Activated CD4-positive, CD25-positive, alpha-beta regulatory T cell treated with anti-CD3 and anti-CD28 coated beads, Interleukin-2, amount 50 U/mL, for 72 hours (primary cell): ENCODE measurements around the gene CTDSPL.
"Not testable (repeated sequence)": the region's sequence is repeated elsewhere in the genome, so short reads cannot be mapped to it uniquely, and the experiment has no call there.

Experiments used
- DNase-seq: peaks from one replicate; pipeline ENCODE4 v3.0.0; 2021

CTDSPL gene

GRCh38 chr3:37972056-37972455, 110.4 kb downstream of the CTDSPL start:
- DNase-seq, result not testable (repeated sequence)

GRCh38 chr3:37973246-37974054, 111.8 kb downstream of the CTDSPL start:
- no peak for DNase-seq

GRCh38 chr3:37974121-37975083, 112.7 kb downstream of the CTDSPL start:
- DNase-seq, result peak; percentile 71

- DNase-seq, result no peak
These were observed 118.1 kb downstream of the CTDSPL start for GRCh38 chr3:37979541-37980461.

- no peak for DNase-seq
These were observed 119.0 kb downstream of the CTDSPL start for GRCh38 chr3:37980462-37981347.

- DNase-seq, result no peak
These were observed 119.6 kb downstream of the CTDSPL start for GRCh38 chr3:37981348-37981664.

GRCh38 chr3:37982331-37982730, 120.7 kb downstream of the CTDSPL start:
- DNase-seq, result no peak

GRCh38 chr3:37984051-37984450, 122.4 kb downstream of the CTDSPL start:
- no peak for DNase-seq

- no peak for DNase-seq
These were observed 122.9 kb downstream of the CTDSPL start for GRCh38 chr3:37984596-37984995.

GRCh38 chr3:37985637-37986320, 124.1 kb downstream of the CTDSPL start:
- no peak for DNase-seq

GRCh38 chr3:37986479-37987314, 125.0 kb downstream of the CTDSPL start:
- DNase-seq, result no peak

- no peak for DNase-seq
These were observed 125.6 kb downstream of the CTDSPL start for GRCh38 chr3:37987315-37987697.

- no peak for DNase-seq
These were observed 126.1 kb downstream of the CTDSPL start for GRCh38 chr3:37987751-37988179.

- not testable (repeated sequence) for DNase-seq
These were observed 126.7 kb downstream of the CTDSPL start for GRCh38 chr3:37988376-37988775.

GRCh38 chr3:37988931-37989525, 127.3 kb downstream of the CTDSPL start:
- DNase-seq, result no peak

GRCh38 chr3:37989821-37990480, 128.3 kb downstream of the CTDSPL start:
- no peak for DNase-seq

GRCh38 chr3:37990527-37990926, 128.8 kb downstream of the CTDSPL start, which contains the start of gene VILL:
TSS of gene VILL (plus strand) at chr3:37990786. CDS start at chr3:37993673, 2,887 bp downstream.
- no peak for DNase-seq

- DNase-seq, result no peak
These were observed 129.4 kb downstream of the CTDSPL start for GRCh38 chr3:37991109-37991508.

GRCh38 chr3:37991823-37992222, 130.1 kb downstream of the CTDSPL start:
- DNase-seq, result no peak
